Lung microvascular endothelial cell (primary cell): ENCODE measurements around the gene PLPP3. TPM values are rescaled to one million over a fixed set of nuclear protein-coding genes. Genes with fewer than 3 reads are reported as not detected.
A peak's percentile ranks its signal among the peaks of the same experiment; 100 is the strongest.

Source experiments
- DNase-seq, 2 donors: peaks; one replicate each; pipeline versions ENCODE4 v3.0.0 to v3.0.0-alpha.2; 2010; ENCODE audit warnings: low read depth in 2 of 2
- total RNA-seq: library from RNA; depleted of rRNA; stranded (reverse); fragments of >200 nt; gene quantifications from 2 replicates; pipeline ENCODE4 v1.2.1, GENCODE V29; 2014

PLPP3 gene
- total RNA-seq, 1 donor from 2014 or later: 58.1 TPM

GRCh38 chr1:56576880-56577405, 2.4 kb downstream of the PLPP3 start:
- peak; percentile 37 to 62 for DNase-seq

GRCh38 chr1:56575865-56576264, 3.5 kb downstream of the PLPP3 start:
- DNase-seq: no peak

- no peak for DNase-seq
Measured at GRCh38 chr1:56574794-56575193, 4.6 kb downstream of the PLPP3 start.

GRCh38 chr1:56573311-56573710, 6.1 kb downstream of the PLPP3 start:
- peak; percentile 45 to 55 for DNase-seq

- DNase-seq: peak in 1 of 2 donors; percentile 50
Measured at GRCh38 chr1:56572334-56573050, 6.9 kb downstream of the PLPP3 start.

- no peak for DNase-seq
Measured at GRCh38 chr1:56571448-56571847, 7.9 kb downstream of the PLPP3 start.

GRCh38 chr1:56570924-56571372, 8.4 kb downstream of the PLPP3 start:
- no peak for DNase-seq

GRCh38 chr1:56569661-56570060, 9.7 kb downstream of the PLPP3 start:
- DNase-seq: no peak

GRCh38 chr1:56566994-56567393, 12.4 kb downstream of the PLPP3 start:
- no peak for DNase-seq

- no peak for DNase-seq
Measured at GRCh38 chr1:56566061-56566744, 13.2 kb downstream of the PLPP3 start.

GRCh38 chr1:56564615-56565014, 14.7 kb downstream of the PLPP3 start:
- no peak for DNase-seq

- no peak for DNase-seq
Measured at GRCh38 chr1:56563568-56563967, 15.8 kb downstream of the PLPP3 start.

GRCh38 chr1:56562891-56563452, 16.4 kb downstream of the PLPP3 start:
- no peak for DNase-seq

GRCh38 chr1:56561227-56562019, 17.9 kb downstream of the PLPP3 start:
- DNase-seq: no peak

- DNase-seq: no peak
Measured at GRCh38 chr1:56557746-56558145, 21.6 kb downstream of the PLPP3 start.

GRCh38 chr1:56555448-56555847, 23.9 kb downstream of the PLPP3 start:
- no peak for DNase-seq

- DNase-seq: no peak
Measured at GRCh38 chr1:56553046-56553445, 26.3 kb downstream of the PLPP3 start.

- DNase-seq: no peak
Measured at GRCh38 chr1:56552349-56552748, 27.0 kb downstream of the PLPP3 start.

GRCh38 chr1:56551691-56552090, 27.7 kb downstream of the PLPP3 start:
- DNase-seq: no peak

- DNase-seq: no peak
Measured at GRCh38 chr1:56550859-56551188, 28.5 kb downstream of the PLPP3 start.

- DNase-seq: peak; percentile 20 to 47
Measured at GRCh38 chr1:56550138-56550858, 29.1 kb downstream of the PLPP3 start.
